ENCODE results near the gene ART4.

DNA sequence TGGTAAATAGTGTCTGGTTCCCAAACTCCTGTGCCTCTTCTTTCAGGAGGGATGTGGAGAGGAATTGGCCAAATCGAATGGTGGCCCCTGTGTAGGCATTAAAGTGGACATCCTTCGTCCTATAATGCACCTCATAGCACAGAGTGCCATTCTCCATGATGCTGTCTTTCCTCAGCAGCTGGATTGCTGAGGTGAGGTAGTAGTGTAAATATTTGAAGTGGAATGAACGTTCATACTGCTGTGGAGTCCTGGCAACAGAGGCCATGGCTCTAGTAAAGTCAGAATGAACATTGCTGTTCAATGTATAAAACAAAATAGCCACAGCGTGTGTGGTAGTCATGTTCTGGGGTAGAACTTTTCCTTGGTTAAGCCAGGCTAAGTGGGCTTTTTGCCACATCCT is 2.7 kb downstream of the ART4 start:
- TF ChIP-seq, protein P1, sequence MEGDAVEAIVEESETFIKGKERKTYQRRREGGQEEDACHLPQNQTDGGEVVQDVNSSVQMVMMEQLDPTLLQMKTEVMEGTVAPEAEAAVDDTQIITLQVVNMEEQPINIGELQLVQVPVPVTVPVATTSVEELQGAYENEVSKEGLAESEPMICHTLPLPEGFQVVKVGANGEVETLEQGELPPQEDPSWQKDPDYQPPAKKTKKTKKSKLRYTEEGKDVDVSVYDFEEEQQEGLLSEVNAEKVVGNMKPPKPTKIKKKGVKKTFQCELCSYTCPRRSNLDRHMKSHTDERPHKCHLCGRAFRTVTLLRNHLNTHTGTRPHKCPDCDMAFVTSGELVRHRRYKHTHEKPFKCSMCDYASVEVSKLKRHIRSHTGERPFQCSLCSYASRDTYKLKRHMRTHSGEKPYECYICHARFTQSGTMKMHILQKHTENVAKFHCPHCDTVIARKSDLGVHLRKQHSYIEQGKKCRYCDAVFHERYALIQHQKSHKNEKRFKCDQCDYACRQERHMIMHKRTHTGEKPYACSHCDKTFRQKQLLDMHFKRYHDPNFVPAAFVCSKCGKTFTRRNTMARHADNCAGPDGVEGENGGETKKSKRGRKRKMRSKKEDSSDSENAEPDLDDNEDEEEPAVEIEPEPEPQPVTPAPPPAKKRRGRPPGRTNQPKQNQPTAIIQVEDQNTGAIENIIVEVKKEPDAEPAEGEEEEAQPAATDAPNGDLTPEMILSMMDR (IDR thresholded peaks at IDR 0.05) = no peak
- TF ChIP-seq POLR2A (IDR thresholded peaks at IDR 0.05) = no peak

Measured in Peyer's patch (tissue), 4 donors.